Kidney tubule cell (primary cell): ENCODE results near the gene CEMIP.

Source experiments
- DNase-seq: peaks from one replicate; pipeline ENCODE4 v3.0.0-alpha.2; 2018; ENCODE audit warnings: low spot score

Gene CEMIP

GRCh38 chr15:80785335-80785734 lies 6.2 kb downstream of the CEMIP start:
- DNase-seq: no peak

- DNase-seq: no peak
Observed at GRCh38 chr15:80785811-80786354, 6.7 kb downstream of the CEMIP start.

- DNase-seq: no peak
Observed at GRCh38 chr15:80787316-80787715, 8.1 kb downstream of the CEMIP start.

GRCh38 chr15:80788536-80788935 lies 9.4 kb downstream of the CEMIP start:
- no peak for DNase-seq

GRCh38 chr15:80789296-80789695 lies 10.1 kb downstream of the CEMIP start:
- peak; percentile 16 for DNase-seq

GRCh38 chr15:80789796-80790195 lies 10.6 kb downstream of the CEMIP start:
- DNase-seq: no peak

- DNase-seq: no peak
Observed at GRCh38 chr15:80790236-80790635, 11.1 kb downstream of the CEMIP start.

GRCh38 chr15:80791004-80791403 lies 11.8 kb downstream of the CEMIP start:
- no peak for DNase-seq

- DNase-seq: no peak
Observed at GRCh38 chr15:80796407-80796806, 17.2 kb downstream of the CEMIP start.

- no peak for DNase-seq
Observed at GRCh38 chr15:80798911-80799310, 19.7 kb downstream of the CEMIP start.

- DNase-seq: no peak
Observed at GRCh38 chr15:80800067-80800466, 20.9 kb downstream of the CEMIP start.

- no peak for DNase-seq
Observed at GRCh38 chr15:80801891-80802680, 22.9 kb downstream of the CEMIP start.

- no peak for DNase-seq
Observed at GRCh38 chr15:80803580-80804525, 24.7 kb downstream of the CEMIP start.

- no peak for DNase-seq
Observed at GRCh38 chr15:80804970-80805495, 25.9 kb downstream of the CEMIP start.

- no peak for DNase-seq
Observed at GRCh38 chr15:80811781-80812315, 32.7 kb downstream of the CEMIP start.

GRCh38 chr15:80815106-80815505 lies 35.9 kb downstream of the CEMIP start:
- DNase-seq: no peak

GRCh38 chr15:80816049-80816653 lies 37.0 kb downstream of the CEMIP start:
- no peak for DNase-seq

- no peak for DNase-seq
Observed at GRCh38 chr15:80816936-80817335, 37.8 kb downstream of the CEMIP start.

GRCh38 chr15:80817901-80818300 lies 38.7 kb downstream of the CEMIP start:
- no peak for DNase-seq

- no peak for DNase-seq
Observed at GRCh38 chr15:80819001-80819400, 39.8 kb downstream of the CEMIP start.

GRCh38 chr15:80820092-80820491 lies 40.9 kb downstream of the CEMIP start:
- DNase-seq: no peak

GRCh38 chr15:80822256-80822655 lies 43.1 kb downstream of the CEMIP start:
- no peak for DNase-seq
